NB4 (cell line): ENCODE results near the gene BOK.

Source experiments
- DNase-seq: peaks from one replicate; pipeline ENCODE4 v3.0.0; 2010; ENCODE audit warnings: low read depth
- H3K4me3 ChIP-seq: one replicate; pipeline ENCODE4 v1.5.1; 2011; ENCODE audit warnings: mild to moderate bottlenecking, low read depth, low read length, moderate library complexity
- MAX ChIP-seq: IDR thresholded peaks from 2 replicates; pipeline ENCODE4 v1.6.1; 2011; ENCODE audit warnings: low read depth, low read length
- MYC ChIP-seq: IDR thresholded peaks from 2 replicates; pipeline ENCODE4 v1.6.1; 2011; ENCODE audit warnings: low read depth, low read length
- POLR2A ChIP-seq: IDR thresholded peaks from 2 replicates; pipeline ENCODE4 v1.6.1; 2011; ENCODE audit warnings: mild to moderate bottlenecking; ENCODE audit not compliant: insufficient read length; ENCODE audit errors: extremely low read depth
- TF ChIP-seq, protein P1 (sequence below): IDR thresholded peaks from one replicate; pipeline ENCODE4 v1.5.1; 2012; ENCODE audit warnings: low read depth, low read length

The BOK gene

DNA sequence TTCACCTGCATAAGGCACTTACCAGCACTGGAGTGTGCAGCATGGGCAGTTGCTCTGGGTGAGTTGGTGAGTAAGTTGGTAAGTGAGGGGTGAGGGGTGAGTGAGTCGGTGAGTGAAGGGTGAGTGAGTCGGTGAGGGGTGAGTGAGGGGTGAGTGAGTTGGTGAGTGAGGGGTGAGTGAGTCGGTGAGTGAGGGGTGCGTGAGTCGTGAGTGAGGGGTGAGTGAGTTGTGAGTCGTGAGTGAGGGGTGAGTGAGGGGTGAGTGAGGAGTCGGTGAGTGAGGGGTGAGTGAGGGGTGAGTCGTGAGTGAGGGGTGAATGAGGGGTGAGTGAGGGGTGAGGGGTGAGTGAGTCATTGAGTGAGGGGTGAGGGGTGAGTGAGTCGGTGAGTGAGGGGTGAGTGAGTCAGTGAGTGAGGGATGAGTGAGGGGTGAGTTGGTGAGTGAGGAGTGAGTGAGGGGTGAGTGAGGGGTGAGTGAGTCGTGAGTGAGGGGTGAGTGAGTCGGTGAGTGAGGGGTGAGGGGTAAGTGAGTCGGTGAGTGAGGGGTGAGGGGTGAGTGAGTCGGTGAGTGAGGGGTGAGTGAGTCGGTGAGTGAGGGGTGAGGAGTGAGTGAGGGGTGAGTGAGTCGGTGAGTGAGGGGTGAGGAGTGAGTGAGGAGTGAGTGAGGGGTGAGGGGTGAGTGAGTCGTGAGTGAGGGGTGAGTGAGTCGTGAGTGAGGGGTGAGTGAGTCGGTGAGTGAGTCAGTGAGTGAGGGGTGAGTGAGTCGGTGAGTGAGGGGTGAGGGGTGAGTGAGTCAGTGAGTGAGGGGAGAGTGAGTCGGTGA lies 61.3 kb downstream of the BOK start:
- TF ChIP-seq MAX (no peak), POLR2A (no peak), MYC (no peak)
- TF ChIP-seq, protein P1, sequence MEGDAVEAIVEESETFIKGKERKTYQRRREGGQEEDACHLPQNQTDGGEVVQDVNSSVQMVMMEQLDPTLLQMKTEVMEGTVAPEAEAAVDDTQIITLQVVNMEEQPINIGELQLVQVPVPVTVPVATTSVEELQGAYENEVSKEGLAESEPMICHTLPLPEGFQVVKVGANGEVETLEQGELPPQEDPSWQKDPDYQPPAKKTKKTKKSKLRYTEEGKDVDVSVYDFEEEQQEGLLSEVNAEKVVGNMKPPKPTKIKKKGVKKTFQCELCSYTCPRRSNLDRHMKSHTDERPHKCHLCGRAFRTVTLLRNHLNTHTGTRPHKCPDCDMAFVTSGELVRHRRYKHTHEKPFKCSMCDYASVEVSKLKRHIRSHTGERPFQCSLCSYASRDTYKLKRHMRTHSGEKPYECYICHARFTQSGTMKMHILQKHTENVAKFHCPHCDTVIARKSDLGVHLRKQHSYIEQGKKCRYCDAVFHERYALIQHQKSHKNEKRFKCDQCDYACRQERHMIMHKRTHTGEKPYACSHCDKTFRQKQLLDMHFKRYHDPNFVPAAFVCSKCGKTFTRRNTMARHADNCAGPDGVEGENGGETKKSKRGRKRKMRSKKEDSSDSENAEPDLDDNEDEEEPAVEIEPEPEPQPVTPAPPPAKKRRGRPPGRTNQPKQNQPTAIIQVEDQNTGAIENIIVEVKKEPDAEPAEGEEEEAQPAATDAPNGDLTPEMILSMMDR, result no peak
- no peak overlapping the region for H3K4me3 ChIP-seq
- DNase-seq, result no peak

- TF ChIP-seq MYC (no peak), MAX (no peak), POLR2A (no peak)
- TF ChIP-seq, protein P1, result no peak
- peak; percentile 54 for DNase-seq
- no peak overlapping the region for H3K4me3 ChIP-seq
These were observed 61.8 kb downstream of the BOK start for GRCh38 chr2:241620419-241620769.
